Tibial nerve (tissue), 3 donors: ENCODE results near the gene SLC15A5.

Experiments used
- CTCF ChIP-seq, 5 experiments: fragments of 200-600 bp in 3 of 5; fragments of 450-650 bp in 2 of 5; sonication (generic) in 3 of 5; IDR thresholded peaks; one replicate each; pipeline ENCODE4 v1.5.1; 2016 to 2019; ENCODE audit warnings: antibody characterized with exemption in 5 of 5, mild to moderate bottlenecking in 3 of 5, moderate library complexity in 2 of 5
- POLR2A ChIP-seq, 2 donors: fragments of 450-650 bp; IDR thresholded peaks; one replicate each; pipeline ENCODE4 v1.6.1; 2017; ENCODE audit warnings: antibody characterized with exemption in 2 of 2, mild to moderate bottlenecking in 2 of 2, moderate library complexity in 2 of 2

- TF ChIP-seq POLR2A (IDR thresholded peaks at IDR 0.05) (no peak), CTCF (IDR thresholded peaks at IDR 0.05) (no peak)
These were observed 36.1 kb downstream of the SLC15A5 start for GRCh38 chr12:16241346-16241745.
